H1 (cell line): Measurements from ENCODE around the gene SULF2. TPM values are rescaled to one million over a fixed set of nuclear protein-coding genes. Genes with fewer than 3 reads are reported as not detected.

ENCODE experiments used
- CTCF ChIA-PET: fragments of 300-600 bp; sonication (Branson Sonifier 250); formaldehyde crosslinking; loops from one replicate; lab custom pipeline; 2021; ENCODE audit not compliant: partially characterized antibody; lab: Charles Lee
- POLR2A ChIA-PET: fragments of 300-600 bp; sonication (Branson Sonifier 250); formaldehyde crosslinking; loops from one replicate; lab custom pipeline; 2021; ENCODE audit warnings: inconsistent platforms; ENCODE audit not compliant: partially characterized antibody; lab: Charles Lee
- DNase-seq, 2 experiments: peaks; one replicate each; pipeline versions ENCODE4 v3.0.0 to v3.0.0-alpha.2; 2010 to 2022; ENCODE audit warnings: low spot score in 2 of 2, low read depth in 1 of 2, mixed read lengths in 1 of 2
- FAIRE-seq: peaks from 2 replicates; lab custom pipeline; 2011; peaks lifted over from hg19 to GRCh38; lab: Jason Lieb, UNC
- H2AFZ ChIP-seq: 2 replicates; pipeline ENCODE4 v1.8.1; 2012; ENCODE audit warnings: low read length, inconsistent platforms
- H2AK5ac ChIP-seq: 2 replicates; pipeline ENCODE4 v1.6.1; 2013; ENCODE audit warnings: low read depth, low read length
- H2BK120ac ChIP-seq: replicated peaks from 2 replicates; pipeline ENCODE3; 2013; ENCODE audit warnings: low read depth, low read length, inconsistent platforms
- H2BK12ac ChIP-seq: 2 replicates; pipeline ENCODE4 v1.6.1; 2013; ENCODE audit warnings: low read depth, low read length
- H2BK15ac ChIP-seq: 2 replicates; pipeline ENCODE4 v1.6.1; 2013; ENCODE audit warnings: low read length
- H2BK20ac ChIP-seq: 2 replicates; pipeline ENCODE4 v1.6.1; 2013; ENCODE audit warnings: low read length
- H2BK5ac ChIP-seq: 2 replicates; pipeline ENCODE4 v1.6.1; 2013; ENCODE audit warnings: low read depth, low read length
- H3K14ac ChIP-seq: 2 replicates; pipeline ENCODE4 v1.6.1; 2013; ENCODE audit warnings: inconsistent platforms; ENCODE audit not compliant: insufficient read length
- H3K18ac ChIP-seq: 2 replicates; pipeline ENCODE4 v1.6.1; 2013; ENCODE audit warnings: low read length; ENCODE audit errors: extremely low read depth
- H3K23ac ChIP-seq: 2 replicates; pipeline ENCODE4 v1.6.1; 2013; ENCODE audit warnings: inconsistent platforms; ENCODE audit not compliant: insufficient read length
- H3K23me2 ChIP-seq: 2 replicates; pipeline ENCODE4 v1.6.1; 2013; ENCODE audit warnings: low read depth, low read length
- H3K27ac ChIP-seq: 2 replicates; pipeline ENCODE4 v1.6.1; 2011; ENCODE audit warnings: low read depth, low read length, inconsistent platforms
- H3K27me3 ChIP-seq, 4 experiments: replicated peaks in 1 of 4; 1 replicate in 1 of 4; 2 replicates in 3 of 4; pipeline versions ENCODE4 v1.6.1 to v1.8.1; 2011 to 2013; ENCODE audit warnings: low read length in 3 of 4, mild to moderate bottlenecking in 3 of 4, inconsistent platforms in 2 of 4, mixed read lengths in 2 of 4, moderate library complexity in 1 of 4; ENCODE audit not compliant: control insufficient read depth in 3 of 4, insufficient read depth in 3 of 4; ENCODE audit errors: extremely low read depth in 1 of 4
- H3K36me3 ChIP-seq, 4 experiments: 2 replicates each; pipeline versions ENCODE4 v1.6.1 to v1.8.1; 2011 to 2013; ENCODE audit warnings: mild to moderate bottlenecking in 4 of 4, low read length in 3 of 4, moderate library complexity in 2 of 4, control low read depth in 1 of 4, inconsistent platforms in 1 of 4; ENCODE audit not compliant: insufficient read depth in 4 of 4, control insufficient read depth in 2 of 4
- H3K4ac ChIP-seq: replicated peaks from 2 replicates; pipeline ENCODE3; 2013; ENCODE audit warnings: low read length, low read depth, mixed read lengths, inconsistent platforms; ENCODE audit not compliant: insufficient read length
- H3K4me1 ChIP-seq, 4 experiments: replicated peaks in 1 of 4; 1 replicate in 1 of 4; 2 replicates in 3 of 4; pipeline versions ENCODE4 v1.6.1 to v1.8.1; 2011 to 2013; ENCODE audit warnings: low read length in 3 of 4, inconsistent platforms in 2 of 4, mixed read lengths in 1 of 4; ENCODE audit not compliant: insufficient read depth in 4 of 4, control insufficient read depth in 3 of 4
- H3K4me2 ChIP-seq, 2 experiments: 2 replicates each; pipeline versions ENCODE4 v1.6.1 to v1.8.1; 2011 to 2013; ENCODE audit warnings: low read depth in 2 of 2, low read length in 2 of 2, control low read depth in 1 of 2, inconsistent platforms in 1 of 2, mild to moderate bottlenecking in 1 of 2; ENCODE audit not compliant: insufficient read depth in 1 of 2
- H3K4me3 ChIP-seq, 4 experiments: fragments of 200-600, 300-600 bp in 1 of 4; sonication (generic), shearing (Covaris generic), sonication (Bioruptor Twin) in 1 of 4; 2 replicates each; pipeline versions ENCODE4 v1.5.1 to v1.8.1; 2011 to 2016; ENCODE audit warnings: low read length in 4 of 4, low read depth in 3 of 4, control low read depth in 2 of 4, inconsistent platforms in 2 of 4, mild to moderate bottlenecking in 2 of 4, mixed read lengths in 1 of 4, moderate library complexity in 1 of 4; ENCODE audit not compliant: insufficient read depth in 2 of 4; ENCODE audit errors: extremely low read depth in 1 of 4
- H3K56ac ChIP-seq: replicated peaks from 2 replicates; pipeline ENCODE3; 2013; ENCODE audit warnings: low read depth, mild to moderate bottlenecking, mixed read lengths, low read length, inconsistent platforms; ENCODE audit not compliant: insufficient read length
- H3K79me1 ChIP-seq: 2 replicates; pipeline ENCODE4 v1.6.1; 2013; ENCODE audit warnings: low read depth, low read length, control low read depth
- H3K79me2 ChIP-seq, 2 experiments: 2 replicates each; pipeline versions ENCODE4 v1.6.1 to v1.8.1; 2012 to 2013; ENCODE audit warnings: low read length in 2 of 2, mild to moderate bottlenecking in 2 of 2, inconsistent platforms in 1 of 2; ENCODE audit not compliant: insufficient read depth in 2 of 2, control insufficient read depth in 1 of 2
- H3K9ac ChIP-seq, 4 experiments: replicated peaks in 1 of 4; 1 replicate in 1 of 4; 2 replicates in 3 of 4; pipeline versions ENCODE4 v1.6.1 to v1.8.1; 2011 to 2013; ENCODE audit warnings: low read depth in 3 of 4, low read length in 3 of 4, control low read depth in 2 of 4, mild to moderate bottlenecking in 2 of 4, moderate library complexity in 2 of 4, inconsistent platforms in 1 of 4; ENCODE audit errors: extremely low read depth in 1 of 4
- H3K9me3 ChIP-seq, 2 experiments: 2 replicates each; pipeline versions ENCODE4 v1.6.1 to v1.8.1; 2012 to 2013; ENCODE audit warnings: mild to moderate bottlenecking in 2 of 2, moderate library complexity in 2 of 2, control low read depth in 1 of 2, inconsistent platforms in 1 of 2, low read depth in 1 of 2, low read length in 1 of 2, mixed read lengths in 1 of 2; ENCODE audit not compliant: insufficient read depth in 2 of 2
- H4K20me1 ChIP-seq, 2 experiments: replicated peaks in 1 of 2; 2 replicates each; pipeline versions ENCODE3 to v1.8.1; 2011 to 2013; ENCODE audit warnings: inconsistent platforms in 2 of 2, low read length in 2 of 2, mild to moderate bottlenecking in 1 of 2; ENCODE audit not compliant: insufficient read depth in 2 of 2, control insufficient read depth in 1 of 2
- H4K5ac ChIP-seq: 2 replicates; pipeline ENCODE4 v1.6.1; 2013; ENCODE audit warnings: low read length, low read depth, mixed read lengths, inconsistent platforms; ENCODE audit not compliant: insufficient read length
- H4K8ac ChIP-seq: 2 replicates; pipeline ENCODE4 v1.8.0; 2013; ENCODE audit warnings: mild to moderate bottlenecking, moderate library complexity, low read length, inconsistent platforms; ENCODE audit not compliant: insufficient read depth; ENCODE audit errors: extremely low read depth
- H4K91ac ChIP-seq: replicated peaks from 2 replicates; pipeline ENCODE3; 2013; ENCODE audit warnings: low read length, mixed read lengths, inconsistent platforms; ENCODE audit not compliant: insufficient read length
- CREB1 ChIP-seq: IDR thresholded peaks from 2 replicates; pipeline ENCODE4 v1.6.1; 2012; ENCODE audit warnings: inconsistent platforms
- GTF2F1 ChIP-seq: IDR thresholded peaks from 2 replicates; pipeline ENCODE4 v1.6.1; 2012; ENCODE audit warnings: low read depth, low read length, improper control_type of control experiment, borderline replicate concordance
- JUN ChIP-seq: IDR thresholded peaks from 2 replicates; pipeline ENCODE4 v1.6.1; 2011; ENCODE audit warnings: low read depth, mild to moderate bottlenecking, improper control_type of control experiment, low read length
- KDM5A ChIP-seq: fragments of 200-600 bp; IDR thresholded peaks from 2 replicates; pipeline ENCODE4 v1.7.1; 2012; ENCODE audit warnings: mild to moderate bottlenecking, low read length, inconsistent platforms, mixed read lengths
- PHF8 ChIP-seq: fragments of 200-600 bp; sonication (generic); conservative IDR thresholded peaks from 2 replicates; pipeline ENCODE4 v1.7.1; 2012; ENCODE audit warnings: low read depth, mild to moderate bottlenecking, inconsistent platforms, low read length, moderate library complexity
- SIX5 ChIP-seq: IDR thresholded peaks from 2 replicates; pipeline ENCODE4 v1.6.1; 2011; ENCODE audit warnings: mild to moderate bottlenecking, low read depth, low read length
- USF2 ChIP-seq: IDR thresholded peaks from 2 replicates; pipeline ENCODE4 v1.6.1; 2011; ENCODE audit warnings: low read length, improper control_type of control experiment
- WGBS, 2 experiments: shearing (Covaris generic) in 1 of 2; methylation state at CpG; one replicate each; pipeline versions ENCODE4 v1.1.6 to v1.1.7; 2013 to 2015; ENCODE audit warnings: low lambda C conversion rate in 2 of 2, mixed read lengths in 2 of 2, inconsistent platforms in 1 of 2, low coverage in 1 of 2, missing lambda C conversion rate in 1 of 2; ENCODE audit not compliant: insufficient replicate concordance in 2 of 2, insufficient coverage in 1 of 2, insufficient read length in 1 of 2; ENCODE audit errors: extremely low coverage in 1 of 2, missing lambda C conversion rate in 1 of 2; 5-methylcytosine and 5-hydroxymethylcytosine counted together
- polyA plus RNA-seq, 7 experiments: library from polyadenylated mRNA; depleted of rRNA in 3 of 7; stranded (reverse) in 5 of 7; unstranded in 2 of 7; fragments of >200 nt in 5 of 7; fragments of 200-250 nt in 2 of 7; gene quantifications; 1 replicate in 5 of 7; 2 replicates in 1 of 7; 4 replicates in 1 of 7; pipeline versions ENCODE4 v1.2.1 to v1.2.3, GENCODE V29; 2011 to 2013; ENCODE audit warnings: missing spikeins in 2 of 7, mixed read lengths in 2 of 7
- total RNA-seq: library from RNA; stranded (reverse); fragmentation: NEBNext Ultra II Directional; extraction: Animal tissue kit (Norgen Biotek cat#: 25700); gene quantifications from 2 replicates; pipeline ENCODE4 v1.2.1, GENCODE V29; 2021

The SULF2 gene
- total and polyA plus RNA-seq, 2 of the 8 experiments (the other 6 are each of a cell fraction or from before 2014, with no cell fraction given): 15.7 to 28.2 TPM

- Histone ChIP-seq H3K79me1 (no peaks in the 10 kb centered on the region), H4K8ac (no peak overlapping the region), H2BK12ac (0 out of 2 replicates have a peak overlapping the region, but pooled peaks have one; percentile 50), H3K9me3 (no peaks in the 10 kb centered on the region), H3K14ac (no peak overlapping the region), H3K23me2 (0 out of 2 replicates have a peak, but pooled peaks cover 2% of the 10 kb centered on the region), H3K4ac (no peak overlapping the region), H3K27ac (no peak overlapping the region), H3K9ac (no peak overlapping the region), H3K36me3 (no peaks in the 10 kb centered on the region), H3K4me1 (peaks cover 2 to 10% (median 5%) of the 10 kb centered on the region in 4 experiments), H3K18ac (no peak overlapping the region; the same call in 1 of the 2 replicates), H3K23ac (no peak overlapping the region), H4K5ac (no peak overlapping the region), H4K91ac (no peak overlapping the region), H2BK5ac (no peak overlapping the region), H2AK5ac (no peak overlapping the region), H3K79me2 (no peaks in the 10 kb centered on the region), H3K27me3 (no peaks in the 10 kb centered on the region; a peak in 1 of 7 replicates), H2AFZ (no peak overlapping the region), H2BK15ac (no peak overlapping the region), H2BK120ac (no peak overlapping the region), H3K4me3 (no peak overlapping the region), H3K4me2 (no peak overlapping the region), H4K20me1 (no peaks in the 10 kb centered on the region), H2BK20ac (no peak overlapping the region), H3K56ac (no peak overlapping the region)
- CTCF ChIA-PET: no interaction called here
- FAIRE-seq: no peak
- no peak for DNase-seq
- WGBS, 2 experiments: 81% methylated on average over 8 of the region's 8 CpGs; no CpG with 5 or more reads in 1 of the 2 experiments
- POLR2A ChIA-PET: no interaction called here
- TF ChIP-seq JUN (no peak), SIX5 (no peak), USF2 (peak; percentile 50), CREB1 (no peak), PHF8 (no peak), GTF2F1 (no peak), KDM5A (no peak)
Observed at GRCh38 chr20:47764154-47764733, 21.0 kb downstream of the SULF2 start.
